GM23248 (cell line): ENCODE data around the gene STK11IP. TPM values are rescaled to one million over a fixed set of nuclear protein-coding genes. Genes with fewer than 3 reads are reported as not detected.

Experiments used
- DNase-seq: peaks from one replicate; pipeline ENCODE4 v3.0.0-alpha.2; 2015
- H2AFZ ChIP-seq: fragments of 200-600 bp; sonication (generic); 2 replicates; pipeline ENCODE4 v1.6.1; 2016; ENCODE audit warnings: antibody characterized with exemption
- H3F3A ChIP-seq: fragments of 200-600 bp; sonication (generic); 2 replicates; pipeline ENCODE4 v1.6.1; 2016; ENCODE audit warnings: mild to moderate bottlenecking, antibody characterized with exemption, mixed run types; ENCODE audit not compliant: insufficient read depth
- H3K27ac ChIP-seq: fragments of 200-600 bp; sonication (generic); 2 replicates; pipeline ENCODE4 v1.5.1; 2016; ENCODE audit warnings: mild to moderate bottlenecking
- H3K27me3 ChIP-seq: fragments of 200-600 bp; sonication (generic); replicated peaks from 2 replicates; pipeline ENCODE4 v1.6.1; 2016; ENCODE audit warnings: mild to moderate bottlenecking; ENCODE audit not compliant: insufficient read depth
- H3K36me3 ChIP-seq: fragments of 200-600 bp; sonication (generic); 2 replicates; pipeline ENCODE4 v1.6.1; 2016; ENCODE audit warnings: low read depth, mild to moderate bottlenecking
- H3K4me1 ChIP-seq: fragments of 200-600 bp; sonication (generic); 2 replicates; pipeline ENCODE4 v1.6.1; 2016; ENCODE audit warnings: mild to moderate bottlenecking; ENCODE audit not compliant: insufficient read depth
- H3K4me2 ChIP-seq: fragments of 200-600 bp; sonication (generic); one replicate; pipeline ENCODE4 v1.6.1; 2016; ENCODE audit warnings: mild to moderate bottlenecking; ENCODE audit not compliant: unreplicated experiment
- H3K4me3 ChIP-seq: fragments of 200-600 bp; sonication (generic); 2 replicates; pipeline ENCODE4 v1.5.1; 2016; ENCODE audit warnings: mild to moderate bottlenecking
- H3K79me2 ChIP-seq: fragments of 200-600 bp; sonication (generic); 2 replicates; pipeline ENCODE4 v1.6.1; 2016; ENCODE audit warnings: mild to moderate bottlenecking; ENCODE audit not compliant: insufficient read depth
- H3K9ac ChIP-seq: fragments of 200-600 bp; sonication (generic); 2 replicates; pipeline ENCODE4 v1.6.1; 2016; ENCODE audit warnings: mild to moderate bottlenecking
- H3K9me2 ChIP-seq: fragments of 200-600 bp; sonication (generic); 2 replicates; pipeline ENCODE4 v1.6.1; 2016; ENCODE audit warnings: mixed run types, mild to moderate bottlenecking, moderate library complexity; ENCODE audit not compliant: insufficient read depth
- H3K9me3 ChIP-seq: fragments of 200-600 bp; sonication (generic); one replicate; pipeline ENCODE4 v1.6.1; 2017; ENCODE audit warnings: low read depth
- H4K20me1 ChIP-seq: fragments of 200-600 bp; sonication (generic); 2 replicates; pipeline ENCODE4 v1.6.0; 2016; ENCODE audit not compliant: insufficient read depth
- EZH2 ChIP-seq: fragments of 200-600 bp; sonication (generic); IDR thresholded peaks from 2 replicates; pipeline ENCODE4 v1.6.1; 2018; ENCODE audit warnings: antibody characterized with exemption, mild to moderate bottlenecking; ENCODE audit not compliant: insufficient read depth, poor library complexity, severe bottlenecking
- EZH2phosphoT487 ChIP-seq: fragments of 200-600 bp; sonication (generic); IDR thresholded peaks from 2 replicates; pipeline ENCODE4 v1.6.1; 2018; ENCODE audit warnings: antibody characterized with exemption, moderate library complexity, mild to moderate bottlenecking, low read depth; ENCODE audit not compliant: insufficient read depth
- WGBS, 2 experiments: methylation state at CpG; one replicate each; pipeline ENCODE4 v1.1.6; 2015 to 2017; ENCODE audit warnings: low lambda C conversion rate in 2 of 2, low coverage in 1 of 2; ENCODE audit errors: missing lambda C conversion rate in 2 of 2; 5-methylcytosine and 5-hydroxymethylcytosine counted together
- in situ Hi-C: fragments of 300-500 bp; cut with MboI; formaldehyde crosslinking; loops from 2 replicates; pipeline ENCODE4 v1.15.0; 2020
- polyA plus RNA-seq: library from polyadenylated mRNA; unstranded; fragments of >200 nt; fragmentation: Nextera tagmentation; extraction: Ambion mirVana; gene quantifications from 2 replicates; pipeline ENCODE4 v1.2.1, GENCODE V29; 2016
- total RNA-seq: library from RNA; depleted of rRNA; stranded (reverse); fragments of >200 nt; shearing (Covaris generic); gene quantifications from 2 replicates; pipeline ENCODE4 v1.2.3, GENCODE V29; 2014

Gene STK11IP
- total and polyA plus RNA-seq, 2 experiments from 2014 or later: 7.3 to 10.5 TPM

DNA sequence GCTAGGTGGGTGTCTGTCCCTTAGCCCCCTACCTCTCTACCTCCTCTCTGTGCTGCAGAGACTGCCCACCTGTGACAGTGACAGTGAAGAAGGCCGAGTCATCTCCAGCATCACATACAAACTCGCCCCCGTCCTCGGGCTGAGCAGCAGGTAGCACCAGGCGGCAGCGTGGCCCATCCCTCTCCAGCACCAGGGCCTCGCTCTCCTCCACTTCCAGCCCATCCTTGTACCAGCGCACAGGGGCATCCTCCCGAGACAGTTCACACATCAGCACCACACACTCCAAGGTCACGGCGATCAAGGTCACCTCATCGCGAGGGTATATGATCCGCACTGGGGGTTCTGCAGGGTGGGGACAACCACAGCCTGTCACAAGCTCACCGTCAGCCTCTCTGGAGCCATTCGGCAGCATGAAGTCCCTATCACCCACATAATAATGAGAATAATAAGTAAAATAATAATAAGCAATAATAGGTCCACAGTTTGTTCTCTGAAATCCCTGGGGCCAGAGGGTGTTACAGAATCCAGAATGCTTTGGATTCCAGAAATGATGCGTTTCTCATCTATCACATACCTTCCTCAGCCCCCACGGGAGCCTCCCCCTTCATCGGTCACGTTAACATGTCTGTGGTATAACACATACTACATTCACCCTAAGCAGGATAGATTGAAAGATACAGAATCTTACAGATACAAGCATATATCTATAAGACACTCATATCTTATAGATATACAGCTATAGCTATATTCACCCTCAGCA, 38.3 kb upstream of the STK11IP start:
- Histone ChIP-seq H3K4me2 (no peak overlapping the region), H3K27ac (no peak overlapping the region), H3K4me3 (no peak overlapping the region), H4K20me1 (no peaks in the 10 kb centered on the region), H3K27me3 (no peaks in the 10 kb centered on the region), H3K79me2 (no peaks in the 10 kb centered on the region), H3K9ac (no peak overlapping the region), H2AFZ (no peak overlapping the region), H3K36me3 (no peaks in the 10 kb centered on the region), H3K4me1 (peaks cover 11% of the 10 kb centered on the region; the same call in 1 of the 2 replicates), H3K9me2 (no peaks in the 10 kb centered on the region), H3K9me3 (no peaks in the 10 kb centered on the region), H3F3A (0 out of 2 replicates have a peak, but pooled peaks cover 5% of the 10 kb centered on the region)
- peak; percentile 40 for DNase-seq
- in situ Hi-C loops: no loop called here
- 71 to 72% methylated on average over 19 to 20 of the region's 20 CpGs for WGBS, 2 experiments
- TF ChIP-seq EZH2phosphoT487 (no peak), EZH2 (no peak)

DNA sequence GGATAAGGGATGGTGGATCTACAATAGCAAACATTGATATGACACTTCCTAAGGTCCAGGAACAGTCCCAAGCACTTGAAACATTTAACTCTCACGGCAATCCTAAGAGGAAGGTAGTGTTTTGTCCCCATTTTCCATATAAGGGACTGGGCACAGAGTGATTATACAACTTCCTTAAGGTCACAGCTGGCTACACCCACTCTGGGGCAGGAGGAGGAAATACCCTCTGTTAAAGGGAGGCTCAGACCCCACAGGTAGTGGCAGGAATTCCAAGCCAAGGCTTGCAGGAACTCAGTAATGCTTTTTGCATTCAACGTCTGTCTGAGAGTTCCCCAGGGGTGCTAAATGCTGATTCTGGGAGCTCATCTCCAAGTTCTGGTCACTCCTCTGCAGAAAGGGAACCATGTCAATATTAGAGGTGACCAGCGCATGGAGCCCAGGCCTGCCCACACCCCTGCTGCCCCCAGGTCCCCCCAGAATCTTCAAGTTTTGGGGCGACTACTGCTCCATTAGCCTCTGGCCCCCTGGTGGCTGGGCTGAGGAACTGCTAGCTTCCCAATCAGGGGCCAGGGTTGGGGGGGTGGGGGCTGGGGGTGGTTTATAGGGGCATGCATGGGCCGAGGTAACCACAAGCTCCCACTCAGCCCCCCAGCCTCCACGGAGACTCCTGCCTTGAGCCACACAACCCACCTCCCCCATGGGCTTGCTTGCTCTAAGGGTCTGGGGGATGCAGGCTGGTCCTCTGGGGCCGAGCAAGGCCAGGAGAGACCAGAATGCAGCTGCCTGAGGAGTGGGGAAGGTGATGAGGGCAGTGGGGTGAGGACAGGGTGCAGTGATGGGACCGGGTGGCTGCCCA, 37.4 kb upstream of the STK11IP start:
- Histone ChIP-seq H3K79me2 (no peaks in the 10 kb centered on the region), H3K9ac (no peak overlapping the region), H3F3A (0 out of 2 replicates have a peak, but pooled peaks cover 5% of the 10 kb centered on the region), H2AFZ (no peak overlapping the region), H4K20me1 (no peaks in the 10 kb centered on the region), H3K4me3 (no peak overlapping the region), H3K9me3 (no peaks in the 10 kb centered on the region), H3K27me3 (no peaks in the 10 kb centered on the region), H3K4me2 (peak overlapping the region; percentile 5), H3K9me2 (no peaks in the 10 kb centered on the region), H3K36me3 (no peaks in the 10 kb centered on the region), H3K4me1 (peaks cover 11% of the 10 kb centered on the region; the same call in 1 of the 2 replicates), H3K27ac (no peak overlapping the region)
- no peak for TF ChIP-seq EZH2phosphoT487
- no peak for TF ChIP-seq EZH2
- in situ Hi-C loops: no loop called here
- WGBS, 2 experiments: 24 to 28% methylated on average over 6 to 8 of the region's 8 CpGs
- peak; percentile 24 for DNase-seq

DNA sequence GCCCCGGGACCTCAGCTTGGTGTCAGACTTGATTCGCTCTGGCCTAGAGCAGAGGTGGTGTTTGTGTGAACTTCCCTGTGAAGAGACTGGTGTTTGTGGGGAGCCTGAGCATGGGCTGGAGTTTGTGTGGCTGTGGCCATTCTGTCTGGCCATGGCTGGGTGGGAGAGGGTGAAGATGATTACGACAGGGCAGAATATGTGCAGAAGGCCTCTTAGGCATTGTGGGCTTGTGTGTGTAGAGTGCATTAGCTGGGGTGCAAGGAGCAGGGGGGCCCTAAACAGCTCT, 36.8 kb upstream of the STK11IP start:
- no peak for TF ChIP-seq EZH2
- no peak for TF ChIP-seq EZH2phosphoT487
- H3K27ac ChIP-seq: no peak overlapping the region
- H3K4me3 ChIP-seq: no peak overlapping the region
- no peak overlapping the region for H3K4me2 ChIP-seq
- DNase-seq: no peak
- no peaks in the 10 kb centered on the region for H4K20me1 ChIP-seq
- no peaks in the 10 kb centered on the region for H3K9me3 ChIP-seq
- no peak overlapping the region for H3K9ac ChIP-seq
- H3K79me2 ChIP-seq: no peaks in the 10 kb centered on the region
- H3K27me3 ChIP-seq: no peaks in the 10 kb centered on the region
- H3K9me2 ChIP-seq: no peaks in the 10 kb centered on the region
- 0 out of 2 replicates have a peak, but pooled peaks cover 5% of the 10 kb centered on the region for H3F3A ChIP-seq
- no peaks in the 10 kb centered on the region for H3K36me3 ChIP-seq
- 62 to 81% methylated on average over 3 of the region's 3 CpGs for WGBS, 2 experiments
- peaks cover 11% of the 10 kb centered on the region; the same call in 1 of the 2 replicates for H3K4me1 ChIP-seq
- no peak overlapping the region for H2AFZ ChIP-seq
- in situ Hi-C loops: no loop called here

DNA sequence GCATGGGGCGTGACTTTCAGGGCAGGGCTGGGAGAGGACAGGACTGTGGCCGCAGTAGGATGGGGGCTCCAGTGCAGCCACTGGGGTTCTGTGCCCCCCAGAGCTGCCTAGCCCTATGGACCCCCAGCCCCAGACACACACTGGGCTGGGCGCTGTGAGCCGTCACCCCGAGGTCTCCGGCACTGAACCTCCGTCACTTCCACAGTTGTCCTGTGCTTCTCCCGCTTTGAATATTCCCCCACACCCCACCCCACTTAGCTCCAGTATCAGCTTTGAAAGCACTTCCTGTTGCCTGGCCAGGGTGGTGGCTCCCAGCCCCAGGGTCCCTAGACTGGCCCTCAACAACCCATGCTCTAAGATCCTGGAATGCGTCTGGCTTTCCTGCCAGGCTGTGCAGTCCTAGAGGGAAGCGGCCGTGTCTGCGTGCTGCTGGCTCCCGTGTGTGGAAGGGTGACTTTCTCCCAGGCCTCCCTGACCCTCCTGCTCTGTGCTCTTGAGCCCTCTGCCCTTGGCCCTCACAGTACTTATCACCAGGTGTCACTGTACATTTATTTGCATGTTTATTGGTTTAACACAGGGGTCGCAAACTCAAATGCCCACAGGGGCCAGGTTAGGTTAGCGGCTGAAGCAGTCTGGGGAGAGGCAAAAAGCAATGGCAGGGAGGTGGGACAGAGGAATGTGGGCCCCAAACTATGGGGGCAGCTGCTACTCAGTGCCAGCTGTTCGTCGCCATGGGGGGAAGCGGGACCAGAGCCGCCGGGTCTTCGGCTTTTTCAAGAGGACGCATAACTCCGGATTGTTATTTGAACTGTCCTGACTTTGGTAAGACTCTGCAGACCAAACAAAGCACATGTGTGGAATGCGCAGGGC, 36.2 kb upstream of the STK11IP start:
- Histone ChIP-seq H3K9me3 (no peaks in the 10 kb centered on the region), H3K36me3 (no peaks in the 10 kb centered on the region), H3K27me3 (no peaks in the 10 kb centered on the region), H3K9me2 (no peaks in the 10 kb centered on the region), H3K4me1 (peaks cover 11% of the 10 kb centered on the region; the same call in 1 of the 2 replicates), H3K4me3 (no peak overlapping the region), H3K9ac (no peak overlapping the region), H3K4me2 (no peak overlapping the region), H2AFZ (no peak overlapping the region), H4K20me1 (no peaks in the 10 kb centered on the region), H3K79me2 (no peaks in the 10 kb centered on the region), H3K27ac (no peak overlapping the region), H3F3A (0 out of 2 replicates have a peak, but pooled peaks cover 5% of the 10 kb centered on the region)
- in situ Hi-C loops: no loop called here
- WGBS, 2 experiments: 77% methylated on average over 23 to 24 of the region's 24 CpGs
- TF ChIP-seq EZH2phosphoT487: no peak
- no peak for TF ChIP-seq EZH2
- DNase-seq: no peak
